Mucosa of descending colon (tissue), 3 donors: ENCODE data around the gene FNDC1. TPM values are rescaled to one million over a fixed set of nuclear protein-coding genes. Genes with fewer than 3 reads are reported as not detected.

Experiments used
- ATAC-seq: fragments of 200-7000 bp; cut with Tn5 transposase; one replicate; pipeline ENCODE4 v1.9.1; 2020; ENCODE audit warnings: mild to moderate bottlenecking, moderate library complexity
- DNase-seq, 3 donors: peaks; one replicate each; pipeline ENCODE4 v3.0.0-alpha.2; 2020
- H3K36me3 ChIP-seq: fragments of 200-600 bp; one replicate; pipeline ENCODE4 v1.8.0; 2021; ENCODE audit warnings: low read depth, mild to moderate bottlenecking
- H3K4me1 ChIP-seq: fragments of 200-600 bp; one replicate; pipeline ENCODE4 v1.8.0; 2021; ENCODE audit warnings: low read depth, mild to moderate bottlenecking
- H3K4me3 ChIP-seq: fragments of 200-600 bp; one replicate; pipeline ENCODE4 v1.8.0; 2021; ENCODE audit warnings: mild to moderate bottlenecking
- H3K9me3 ChIP-seq: fragments of 200-600 bp; one replicate; pipeline ENCODE4 v1.8.0; 2021; ENCODE audit warnings: mild to moderate bottlenecking
- CTCF ChIP-seq: fragments of 200-600 bp; IDR thresholded peaks from one replicate; pipeline ENCODE4 v1.8.0; 2022; ENCODE audit warnings: antibody characterized with exemption, mild to moderate bottlenecking
- intact Hi-C, 2 donors: fragments of 100-400 bp; cut with DNase I in 1 of 2; cut with micrococcal nuclease in 1 of 2; formaldehyde crosslinking; loops; one replicate each; pipeline versions ENCODE4 v1.11.0 to v1.11.1; 2022; cut with DNase I, micrococcal nuclease
- total RNA-seq, 3 donors: library from RNA; stranded (reverse); fragmentation: NEBNext Ultra II Directional in 2 of 3; extraction: Animal tissue kit (Norgen Biotek cat#: 25700) in 2 of 3; gene quantifications; one replicate each; pipeline versions ENCODE4 v1.2.1 to v1.2.4, GENCODE V29; 2021 to 2023
- donor health status: DM: no; HTN: no; CAD: no; lungs with moderate emphysema.
- donor health status: DM: no; HTN: no; CAD: no.
- donor health status: DM: no; HTN: yes; CAD: no.

Gene FNDC1
- total RNA-seq, 3 donors from 2014 or later = 0.64 to 6.6 (median 0.89) TPM

GRCh38 chr6:159203304-159204005, 34.3 kb downstream of the FNDC1 start:
- ATAC-seq (peak; percentile 27), DNase-seq (peak in 1 of 3 donors; percentile 4)
- H3K9me3 ChIP-seq = no peaks in the 10 kb centered on the region
- H3K4me1 ChIP-seq = no peaks in the 10 kb centered on the region
- H3K4me3 ChIP-seq = no peak overlapping the region
- H3K36me3 ChIP-seq = no peaks in the 10 kb centered on the region
- no peak for TF ChIP-seq CTCF
- intact Hi-C loops = no loop called here

GRCh38 chr6:159204605-159205004, 35.4 kb downstream of the FNDC1 start:
- no peak for ATAC-seq
- no peaks in the 10 kb centered on the region for H3K36me3 ChIP-seq
- intact Hi-C loops = no loop called here

GRCh38 chr6:159212028-159212427, 42.8 kb downstream of the FNDC1 start:
- no peak for DNase-seq
- no peak for ATAC-seq
- intact Hi-C loops = no loop called here
- Histone ChIP-seq H3K9me3 (no peaks in the 10 kb centered on the region), H3K4me1 (no peaks in the 10 kb centered on the region), H3K4me3 (no peak overlapping the region), H3K36me3 (no peaks in the 10 kb centered on the region)
- no peak for TF ChIP-seq CTCF

More at GRCh38 chr6:159204605-159205004, 35.4 kb downstream of the FNDC1 start:
- DNase-seq = no peak
- H3K4me3 ChIP-seq = no peak overlapping the region
- no peaks in the 10 kb centered on the region for H3K9me3 ChIP-seq
- no peaks in the 10 kb centered on the region for H3K4me1 ChIP-seq
- no peak for TF ChIP-seq CTCF

GRCh38 chr6:159212525-159213280, 43.5 kb downstream of the FNDC1 start:
- intact Hi-C loops = no loop called here
- no peak for DNase-seq
- no peaks in the 10 kb centered on the region for H3K4me1 ChIP-seq
- H3K4me3 ChIP-seq = no peak overlapping the region
- H3K9me3 ChIP-seq = no peaks in the 10 kb centered on the region
- ATAC-seq = no peak
- no peaks in the 10 kb centered on the region for H3K36me3 ChIP-seq
- TF ChIP-seq CTCF = no peak

- H3K4me3 ChIP-seq = no peak overlapping the region
- H3K36me3 ChIP-seq = no peaks in the 10 kb centered on the region
- no peak for DNase-seq
- no peak for ATAC-seq
- no peaks in the 10 kb centered on the region for H3K9me3 ChIP-seq
- TF ChIP-seq CTCF = no peak
- H3K4me1 ChIP-seq = no peaks in the 10 kb centered on the region
- intact Hi-C loops = no loop called here
These were observed 44.2 kb downstream of the FNDC1 start for GRCh38 chr6:159213405-159213804.
